GM12865 (cell line): ENCODE results near the gene LRTM1.

Source experiments
- DNase-seq: peaks from one replicate; pipeline ENCODE4 v3.0.0; 2010; ENCODE audit warnings: low read depth
- H3K4me3 ChIP-seq: 2 replicates; pipeline ENCODE4 v1.5.1; 2011; ENCODE audit warnings: mild to moderate bottlenecking, low read depth, low read length, control low read depth
- TF ChIP-seq, protein P1 (sequence below): IDR thresholded peaks from 2 replicates; pipeline ENCODE4 v1.5.1; 2011; ENCODE audit warnings: low read length, control low read depth, low read depth, inconsistent platforms; ENCODE audit not compliant: insufficient read depth; ENCODE audit errors: missing control alignments

LRTM1 gene

GRCh38 chr3:54874816-54875556 lies 52.9 kb downstream of the LRTM1 start:
- TF ChIP-seq, protein P1, sequence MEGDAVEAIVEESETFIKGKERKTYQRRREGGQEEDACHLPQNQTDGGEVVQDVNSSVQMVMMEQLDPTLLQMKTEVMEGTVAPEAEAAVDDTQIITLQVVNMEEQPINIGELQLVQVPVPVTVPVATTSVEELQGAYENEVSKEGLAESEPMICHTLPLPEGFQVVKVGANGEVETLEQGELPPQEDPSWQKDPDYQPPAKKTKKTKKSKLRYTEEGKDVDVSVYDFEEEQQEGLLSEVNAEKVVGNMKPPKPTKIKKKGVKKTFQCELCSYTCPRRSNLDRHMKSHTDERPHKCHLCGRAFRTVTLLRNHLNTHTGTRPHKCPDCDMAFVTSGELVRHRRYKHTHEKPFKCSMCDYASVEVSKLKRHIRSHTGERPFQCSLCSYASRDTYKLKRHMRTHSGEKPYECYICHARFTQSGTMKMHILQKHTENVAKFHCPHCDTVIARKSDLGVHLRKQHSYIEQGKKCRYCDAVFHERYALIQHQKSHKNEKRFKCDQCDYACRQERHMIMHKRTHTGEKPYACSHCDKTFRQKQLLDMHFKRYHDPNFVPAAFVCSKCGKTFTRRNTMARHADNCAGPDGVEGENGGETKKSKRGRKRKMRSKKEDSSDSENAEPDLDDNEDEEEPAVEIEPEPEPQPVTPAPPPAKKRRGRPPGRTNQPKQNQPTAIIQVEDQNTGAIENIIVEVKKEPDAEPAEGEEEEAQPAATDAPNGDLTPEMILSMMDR, result no peak
- DNase-seq, result no peak
- H3K4me3 ChIP-seq, result no peak overlapping the region

GRCh38 chr3:54873059-54874010 lies 54.5 kb downstream of the LRTM1 start:
- TF ChIP-seq, protein P1, result no peak
- no peak overlapping the region for H3K4me3 ChIP-seq
- no peak for DNase-seq

- H3K4me3 ChIP-seq, result no peak overlapping the region
- no peak for DNase-seq
- TF ChIP-seq, protein P1, result no peak
Measured at GRCh38 chr3:54871867-54872266, 56.0 kb downstream of the LRTM1 start.

GRCh38 chr3:54870423-54870822 lies 57.4 kb downstream of the LRTM1 start:
- no peak overlapping the region for H3K4me3 ChIP-seq
- TF ChIP-seq, protein P1, result peak; percentile 25
- DNase-seq, result peak; percentile 10
